Keratinocyte (primary cell): ENCODE data around the gene SMAD7. TPM values are rescaled to one million over a fixed set of nuclear protein-coding genes. Genes with fewer than 3 reads are reported as not detected.

Experiments
- DNase-seq: peaks from one replicate; pipeline ENCODE4 v3.0.0-alpha.2; 2011; ENCODE audit warnings: low read depth, missing footprints, low spot score
- FAIRE-seq: peaks from 2 replicates; lab custom pipeline; 2011; peaks lifted over from hg19 to GRCh38; lab: Jason Lieb, UNC
- H2AFZ ChIP-seq: 2 replicates; pipeline ENCODE4 v1.6.0; 2012; ENCODE audit warnings: low read length, control low read depth, inconsistent platforms; ENCODE audit not compliant: control insufficient read depth
- H3K27ac ChIP-seq: 2 replicates; pipeline ENCODE4 v1.5.1; 2011; ENCODE audit warnings: low read length; ENCODE audit not compliant: control insufficient read depth, insufficient read depth
- H3K27me3 ChIP-seq: 3 replicates; pipeline ENCODE4 v1.6.0; 2011; ENCODE audit warnings: low read length; ENCODE audit not compliant: control insufficient read depth, insufficient read depth; ENCODE audit errors: extremely low read depth
- H3K36me3 ChIP-seq, 2 experiments: 2 replicates in 1 of 2; 3 replicates in 1 of 2; pipeline ENCODE4 v1.5.1; 2011; ENCODE audit warnings: low read length in 2 of 2, mild to moderate bottlenecking in 1 of 2; ENCODE audit not compliant: control insufficient read depth in 2 of 2, insufficient read depth in 2 of 2; ENCODE audit errors: extremely low read depth in 1 of 2
- H3K4me1 ChIP-seq: 3 replicates; pipeline ENCODE4 v1.5.1; 2011; ENCODE audit warnings: low read length; ENCODE audit not compliant: control insufficient read depth, insufficient read depth; ENCODE audit errors: extremely low read depth
- H3K4me2 ChIP-seq: 3 replicates; pipeline ENCODE4 v1.6.0; 2011; ENCODE audit warnings: low read depth, low read length; ENCODE audit not compliant: control insufficient read depth, insufficient read depth; ENCODE audit errors: extremely low read depth
- H3K4me3 ChIP-seq, 3 experiments: fragments of 200-600 bp in 1 of 3; sonication (generic) in 1 of 3; 2 replicates in 2 of 3; 3 replicates in 1 of 3; pipeline ENCODE4 v1.5.1; 2011 to 2016; ENCODE audit warnings: low read length in 3 of 3, mild to moderate bottlenecking in 3 of 3, control low read depth in 2 of 3, inconsistent platforms in 1 of 3, low read depth in 1 of 3, mixed read lengths in 1 of 3, mixed run types in 1 of 3, moderate library complexity in 1 of 3; ENCODE audit not compliant: control insufficient read depth in 2 of 3, insufficient read depth in 2 of 3; ENCODE audit errors: extremely low read depth in 1 of 3
- H3K79me2 ChIP-seq: 2 replicates; pipeline ENCODE4 v1.6.0; 2012; ENCODE audit warnings: low read length; ENCODE audit not compliant: control insufficient read depth, insufficient read depth
- H3K9ac ChIP-seq: 3 replicates; pipeline ENCODE4 v1.6.0; 2011; ENCODE audit warnings: low read length; ENCODE audit not compliant: control insufficient read depth, insufficient read depth; ENCODE audit errors: extremely low read depth
- H3K9me1 ChIP-seq: 3 replicates; pipeline ENCODE4 v1.6.0; 2011; ENCODE audit warnings: low read length; ENCODE audit not compliant: control insufficient read depth, insufficient read depth; ENCODE audit errors: extremely low read depth
- H3K9me3 ChIP-seq: 2 replicates; pipeline ENCODE4 v1.5.1; 2012; ENCODE audit warnings: low read depth, low read length; ENCODE audit not compliant: control insufficient read depth
- H4K20me1 ChIP-seq: 3 replicates; pipeline ENCODE4 v1.6.0; 2011; ENCODE audit warnings: low read length; ENCODE audit not compliant: control insufficient read depth, insufficient read depth; ENCODE audit errors: extremely low read depth
- EZH2 ChIP-seq: IDR thresholded peaks from one replicate; pipeline ENCODE4 v1.6.1; 2012; ENCODE audit warnings: inconsistent platforms, mild to moderate bottlenecking, low read length, moderate library complexity
- dilution Hi-C: fragments of 300-500 bp; cut with MboI; formaldehyde crosslinking; loops from one replicate; pipeline ENCODE4 v1.7.0; 2020; ENCODE audit warnings: low sequenced_read_pairs; ENCODE audit not compliant: extremely low pct_ligation_motif_present
- polyA plus RNA-seq, 5 experiments: library from polyadenylated mRNA; depleted of rRNA in 3 of 5; stranded (reverse) in 3 of 5; stranded (forward) in 1 of 5; unstranded in 1 of 5; fragments of >200 nt; gene quantifications; 1 replicate in 1 of 5; 2 replicates in 3 of 5; 3 replicates in 1 of 5; pipeline versions ENCODE4 v1.2.1 to v1.2.3, GENCODE V29; 2011 to 2012; ENCODE audit warnings: missing spikeins in 2 of 5, low read depth in 1 of 5, low replicate concordance in 1 of 5
- TF ChIP-seq, protein P1 (sequence below), 3 experiments: IDR thresholded peaks in 1 of 3; conservative IDR thresholded peaks in 1 of 3; optimal IDR thresholded peaks in 1 of 3; 2 replicates in 2 of 3; 3 replicates in 1 of 3; pipeline versions ENCODE3 to v1.5.1; 2011; ENCODE audit warnings: low read length in 3 of 3, mild to moderate bottlenecking in 3 of 3, moderate library complexity in 2 of 3, control low read depth in 1 of 3, inconsistent platforms in 1 of 3; ENCODE audit not compliant: insufficient read depth in 2 of 3; ENCODE audit errors: extremely low read depth in 1 of 3

Gene SMAD7
- polyA plus RNA-seq, 1 donor (not counting 4 experiments of a cell fraction or from before 2014, with no cell fraction given), result 9.5 TPM

DNA sequence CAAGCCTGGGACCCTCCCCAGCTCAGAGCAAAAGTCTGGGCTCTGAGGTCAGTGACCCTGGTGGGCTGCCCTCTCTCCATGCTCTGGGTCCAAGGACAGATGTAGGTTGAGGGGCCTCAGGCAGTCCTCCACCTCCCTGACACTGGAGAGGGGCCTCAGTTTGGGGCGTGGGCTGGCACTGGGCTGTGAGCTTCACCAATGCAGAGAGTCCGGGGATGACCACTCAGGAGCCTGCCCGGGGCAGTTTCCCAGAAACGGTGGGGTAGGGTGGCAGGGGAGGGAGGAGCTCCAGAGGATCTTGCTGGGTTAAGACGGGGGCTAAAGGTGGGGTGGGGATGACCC is 40.5 kb upstream of the SMAD7 start:
- H3K9ac ChIP-seq, result no peak overlapping the region
- no peak overlapping the region for H3K4me3 ChIP-seq
- TF ChIP-seq, protein P1, sequence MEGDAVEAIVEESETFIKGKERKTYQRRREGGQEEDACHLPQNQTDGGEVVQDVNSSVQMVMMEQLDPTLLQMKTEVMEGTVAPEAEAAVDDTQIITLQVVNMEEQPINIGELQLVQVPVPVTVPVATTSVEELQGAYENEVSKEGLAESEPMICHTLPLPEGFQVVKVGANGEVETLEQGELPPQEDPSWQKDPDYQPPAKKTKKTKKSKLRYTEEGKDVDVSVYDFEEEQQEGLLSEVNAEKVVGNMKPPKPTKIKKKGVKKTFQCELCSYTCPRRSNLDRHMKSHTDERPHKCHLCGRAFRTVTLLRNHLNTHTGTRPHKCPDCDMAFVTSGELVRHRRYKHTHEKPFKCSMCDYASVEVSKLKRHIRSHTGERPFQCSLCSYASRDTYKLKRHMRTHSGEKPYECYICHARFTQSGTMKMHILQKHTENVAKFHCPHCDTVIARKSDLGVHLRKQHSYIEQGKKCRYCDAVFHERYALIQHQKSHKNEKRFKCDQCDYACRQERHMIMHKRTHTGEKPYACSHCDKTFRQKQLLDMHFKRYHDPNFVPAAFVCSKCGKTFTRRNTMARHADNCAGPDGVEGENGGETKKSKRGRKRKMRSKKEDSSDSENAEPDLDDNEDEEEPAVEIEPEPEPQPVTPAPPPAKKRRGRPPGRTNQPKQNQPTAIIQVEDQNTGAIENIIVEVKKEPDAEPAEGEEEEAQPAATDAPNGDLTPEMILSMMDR (optimal IDR thresholded peaks at IDR 0.05 in 1 of 3, IDR thresholded peaks at IDR 0.05 in 1 of 3, conservative IDR thresholded peaks at IDR 0.05 in 1 of 3; ENCODE audit: extremely low read depth in 1 of 3, insufficient read depth in 2 of 3, low read length in 3 of 3), result no peak
- TF ChIP-seq EZH2, result no peak
- H3K27ac ChIP-seq, result no peak overlapping the region
- dilution Hi-C loops, result no loop called here
- no peaks in the 10 kb centered on the region for H4K20me1 ChIP-seq
- H3K9me1 ChIP-seq, result no peaks in the 10 kb centered on the region
- no peaks in the 10 kb centered on the region for H3K9me3 ChIP-seq
- H3K4me1 ChIP-seq, result peaks cover 24% of the 10 kb centered on the region
- no peaks in the 10 kb centered on the region for H3K79me2 ChIP-seq
- no peaks in the 10 kb centered on the region for H3K27me3 ChIP-seq
- H2AFZ ChIP-seq, result no peak overlapping the region
- no peak for DNase-seq
- no peak for FAIRE-seq
- H3K4me2 ChIP-seq, result no peak overlapping the region
- H3K36me3 ChIP-seq, result no peaks in the 10 kb centered on the region

DNA sequence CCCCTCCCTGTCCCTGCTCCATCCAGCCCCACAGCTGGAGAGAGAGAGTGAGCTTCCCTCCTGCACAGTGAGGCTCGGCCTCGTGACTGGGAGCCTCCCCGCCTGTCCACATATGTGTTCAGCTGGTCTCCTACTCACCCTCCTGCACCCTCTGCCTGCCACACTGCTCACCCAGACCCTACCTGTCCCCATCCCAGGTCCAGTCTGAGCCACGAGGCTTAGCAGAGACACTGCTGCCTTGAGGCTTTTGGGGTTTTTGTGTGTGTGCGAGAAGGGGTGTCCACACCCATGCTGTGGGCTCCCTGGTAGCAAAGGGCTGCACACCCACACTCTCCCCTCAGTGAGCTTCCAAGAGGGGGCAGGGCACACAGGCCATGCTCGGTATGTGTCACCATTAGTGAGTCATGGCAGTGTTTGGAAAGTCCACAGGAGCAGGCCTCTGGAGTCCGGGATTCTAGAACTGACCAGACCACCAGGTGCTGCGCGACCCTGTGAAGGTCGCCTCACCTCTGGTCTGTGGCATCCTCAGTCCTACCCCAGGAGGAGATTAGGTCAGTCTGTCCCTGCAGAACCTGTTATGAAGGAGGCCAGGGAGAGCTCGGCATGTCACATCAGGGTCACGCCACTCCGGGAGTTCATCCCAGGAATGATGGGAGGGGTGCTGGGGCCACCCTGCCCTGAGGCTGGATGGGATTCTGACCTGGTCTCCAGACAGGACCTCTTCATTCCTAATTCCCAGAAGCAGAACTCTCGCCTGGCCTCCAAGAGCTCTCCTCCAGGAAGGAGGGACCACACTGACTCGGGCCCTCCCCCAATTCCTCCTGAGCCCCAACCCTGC is 39.9 kb upstream of the SMAD7 start:
- no peak overlapping the region for H3K9ac ChIP-seq
- no peak overlapping the region for H2AFZ ChIP-seq
- TF ChIP-seq, protein P1 (optimal IDR thresholded peaks at IDR 0.05 in 1 of 3, IDR thresholded peaks at IDR 0.05 in 1 of 3, conservative IDR thresholded peaks at IDR 0.05 in 1 of 3; ENCODE audit: extremely low read depth in 1 of 3, insufficient read depth in 2 of 3, low read length in 3 of 3), result no peak
- no peak for TF ChIP-seq EZH2
- H4K20me1 ChIP-seq, result no peaks in the 10 kb centered on the region
- H3K4me1 ChIP-seq, result peaks cover 24% of the 10 kb centered on the region
- H3K9me3 ChIP-seq, result no peaks in the 10 kb centered on the region
- FAIRE-seq, result no peak
- no peaks in the 10 kb centered on the region for H3K79me2 ChIP-seq
- H3K27me3 ChIP-seq, result no peaks in the 10 kb centered on the region
- H3K36me3 ChIP-seq, result no peaks in the 10 kb centered on the region
- dilution Hi-C loops, result no loop called here
- no peak overlapping the region for H3K4me3 ChIP-seq
- DNase-seq, result no peak
- no peak overlapping the region for H3K4me2 ChIP-seq
- no peak overlapping the region for H3K27ac ChIP-seq
- H3K9me1 ChIP-seq, result no peaks in the 10 kb centered on the region
